Measurements from ENCODE around the gene FAM3C. TPM values are rescaled to one million over a fixed set of nuclear protein-coding genes. Genes with fewer than 3 reads are reported as not detected.

FAM3C gene
- total RNA-seq, 4 donors from 2014 or later, result 38.9 to 52.0 (median 43.8) TPM

- Histone ChIP-seq H3K4me3 (no peak overlapping the region), H3K36me3 (peaks cover 0 to 34% (median 0%) of the 10 kb centered on the region in 3 donors), H3K9me3 (no peaks in the 10 kb centered on the region), H3K4me1 (peaks cover 0 to 28% (median 3%) of the 10 kb centered on the region in 4 donors), H3K27ac (no peak overlapping the region), H3K27me3 (no peaks in the 10 kb centered on the region)
- no peak for TF ChIP-seq CTCF (IDR thresholded peaks at IDR 0.05)
- TF ChIP-seq EP300 (IDR thresholded peaks at IDR 0.05), result no peak
- no peak for DNase-seq (ENCODE audit: low spot score in 2 of 2)
- 49 to 51% methylated on average over 2 of the region's 2 CpGs for WGBS, 2 donors
Measured at GRCh38 chr7:121371883-121372282, 24.2 kb downstream of the FAM3C start.

- Histone ChIP-seq H3K27ac (no peak overlapping the region), H3K4me3 (no peak overlapping the region), H3K27me3 (no peaks in the 10 kb centered on the region), H3K9me3 (no peaks in the 10 kb centered on the region), H3K36me3 (peaks cover 0 to 28% (median 0%) of the 10 kb centered on the region in 3 donors), H3K4me1 (peaks cover 0 to 28% (median 3%) of the 10 kb centered on the region in 4 donors)
- 71 to 72% methylated on average over 1 of the region's 1 CpG for WGBS, 2 donors
- DNase-seq (ENCODE audit: low spot score in 2 of 2), result no peak
- TF ChIP-seq CTCF (IDR thresholded peaks at IDR 0.05) (no peak), EP300 (IDR thresholded peaks at IDR 0.05) (no peak), POLR2A (IDR thresholded peaks at IDR 0.05) (no peak)
Measured at GRCh38 chr7:121371367-121371766, 24.7 kb downstream of the FAM3C start.

- H3K36me3 ChIP-seq, result peaks cover 0 to 10% (median 0%) of the 10 kb centered on the region in 3 donors
- H3K4me3 ChIP-seq, result no peak overlapping the region
- no peaks in the 10 kb centered on the region for H3K27me3 ChIP-seq
- H3K27ac ChIP-seq, result peak overlapping the region in 2 of 4 donors; percentile 29
- H3K4me1 ChIP-seq, result peaks cover 0 to 28% (median 3%) of the 10 kb centered on the region in 4 donors
- WGBS, 2 donors, result 15 to 23% methylated on average over 2 of the region's 2 CpGs
- no peak for DNase-seq (ENCODE audit: low spot score in 2 of 2)
- TF ChIP-seq CTCF (IDR thresholded peaks at IDR 0.05) (no peak), EP300 (IDR thresholded peaks at IDR 0.05) (no peak), POLR2A (IDR thresholded peaks at IDR 0.05) (no peak)
- H3K9me3 ChIP-seq, result no peaks in the 10 kb centered on the region
Measured at GRCh38 chr7:121369462-121369861, 26.6 kb downstream of the FAM3C start.

GRCh38 chr7:121366852-121367431 is 29.2 kb downstream of the FAM3C start:
- DNase-seq (ENCODE audit: low spot score in 2 of 2), result no peak
- H3K9me3 ChIP-seq, result no peaks in the 10 kb centered on the region
- H3K27me3 ChIP-seq, result no peaks in the 10 kb centered on the region
- TF ChIP-seq EP300 (IDR thresholded peaks at IDR 0.05) (no peak), CTCF (IDR thresholded peaks at IDR 0.05) (peak; percentile 59 to 87 (median 76))
- no peak overlapping the region for H3K27ac ChIP-seq
- H3K36me3 ChIP-seq, result peaks cover 0 to 15% (median 0%) of the 10 kb centered on the region in 3 donors
- no peak overlapping the region for H3K4me3 ChIP-seq
- 38 to 41% methylated on average over 2 of the region's 2 CpGs for WGBS, 2 donors
- peaks cover 0 to 22% (median 3%) of the 10 kb centered on the region in 4 donors for H3K4me1 ChIP-seq

- Histone ChIP-seq H3K9me3 (no peaks in the 10 kb centered on the region), H3K4me3 (no peak overlapping the region), H3K36me3 (peaks cover 0 to 67% (median 0%) of the 10 kb centered on the region in 3 donors), H3K27ac (no peak overlapping the region), H3K4me1 (no peaks in the 10 kb centered on the region), H3K27me3 (no peaks in the 10 kb centered on the region)
- WGBS, 2 donors, result 87 to 88% methylated on average over 5 of the region's 5 CpGs
- no peak for TF ChIP-seq POLR2A (IDR thresholded peaks at IDR 0.05)
- TF ChIP-seq EP300 (IDR thresholded peaks at IDR 0.05), result no peak
- TF ChIP-seq CTCF (IDR thresholded peaks at IDR 0.05), result no peak
- DNase-seq (ENCODE audit: low spot score in 2 of 2), result no peak
Measured at GRCh38 chr7:121360564-121360963, 35.5 kb downstream of the FAM3C start.
